Ovary (tissue), 9 donors: ENCODE measurements around the gene TTC7B. TPM values are rescaled to one million over a fixed set of nuclear protein-coding genes. Genes with fewer than 3 reads are reported as not detected.

ENCODE experiments used
- DNase-seq, 5 donors: peaks; one replicate each; pipeline ENCODE4 v3.0.0-alpha.2; 2019 to 2020
- H3K27ac ChIP-seq, 2 donors: fragments of 200-600 bp; one replicate each; pipeline versions ENCODE4 v1.5.1 to v1.8.0; 2019 to 2022
- H3K27me3 ChIP-seq: fragments of 200-600 bp; one replicate; pipeline ENCODE4 v1.8.0; 2022
- H3K36me3 ChIP-seq: fragments of 200-600 bp; sonication (generic); one replicate; pipeline ENCODE4 v1.5.1; 2019
- H3K4me1 ChIP-seq: one replicate; pipeline ENCODE4 v1.8.1; 2013; ENCODE audit warnings: mild to moderate bottlenecking, moderate library complexity; ENCODE audit not compliant: insufficient read depth
- H3K4me3 ChIP-seq: fragments of 200-600 bp; sonication (generic); one replicate; pipeline ENCODE4 v1.5.1; 2017
- H3K9me3 ChIP-seq, 2 donors: fragments of 200-600 bp in 1 of 2; sonication (generic) in 1 of 2; one replicate each; pipeline versions ENCODE4 v1.5.1 to v1.8.1; 2013 to 2019; ENCODE audit warnings: mild to moderate bottlenecking in 1 of 2, moderate library complexity in 1 of 2
- EP300 ChIP-seq: sonication (generic); formaldehyde crosslinking; IDR thresholded peaks from one replicate; pipeline ENCODE4 v1.6.1; 2017; ENCODE audit warnings: antibody characterized with exemption
- POLR2A ChIP-seq: fragments of 450-650 bp; IDR thresholded peaks from one replicate; pipeline ENCODE4 v1.6.1; 2017; ENCODE audit warnings: antibody characterized with exemption, mild to moderate bottlenecking, moderate library complexity
- WGBS, 3 donors: extraction: QIAGEN DNeasy Blood & Tissue Kit in 1 of 3; methylation state at CpG; one replicate each; pipeline versions ENCODE4 v1.1.5 to v1.1.7; 2013 to 2017; 5-methylcytosine and 5-hydroxymethylcytosine counted together
- intact Hi-C, 4 donors: fragments of 100-400 bp; cut with DNase I; formaldehyde crosslinking; loops; one replicate each; pipeline versions ENCODE4 v1.11.0 to v1.15.1; 2022 to 2023
- polyA plus RNA-seq, 2 donors: library from polyadenylated mRNA; stranded (reverse); fragments of 200-250 nt in 1 of 2; fragments of 350-450 nt in 1 of 2; fragmentation: Illumina TruSeq in 1 of 2; extraction: RNeasy Lipid Tissue Mini Kit (QIAGEN cat#74804) in 1 of 2; gene quantifications; one replicate each; pipeline ENCODE4 v1.2.3, GENCODE V29; 2013 to 2014
- total RNA-seq, 7 donors: library from RNA; depleted of rRNA in 2 of 7; stranded (reverse); fragments of >200 nt in 2 of 7; fragmentation: NEBNext Ultra II Directional in 3 of 7; extraction: Animal tissue kit (Norgen Biotek cat#: 25700) in 3 of 7; gene quantifications; one replicate each; pipeline versions ENCODE4 v1.1.0 to v1.2.4, GENCODE V29; 2016 to 2023
- TF ChIP-seq, protein P1 (sequence below), 3 donors: fragments of 450-650 bp in 2 of 3; fragments of 200-600 bp in 1 of 3; IDR thresholded peaks; one replicate each; pipeline versions ENCODE4 v1.5.1 to v1.8.0; 2016 to 2022; ENCODE audit warnings: antibody characterized with exemption in 3 of 3, mild to moderate bottlenecking in 1 of 3
- donor health status: DM: no; HTN: no; CAD: no; lungs with moderate emphysema.
- donor health status: DM: no; HTN: no; CAD: no.
- donor health status: Bipolar disorder and iron deficiency.
- donor health status: DM: yes; HTN: yes; CAD: no.
- donor health status: DM: no; HTN: no; CAD: no.
- donor health status: DM: yes; HTN: yes; CAD: no.

Gene TTC7B
- total and polyA plus RNA-seq, 9 donors, result 18.2 to 39.5 (median 34.2) TPM

DNA sequence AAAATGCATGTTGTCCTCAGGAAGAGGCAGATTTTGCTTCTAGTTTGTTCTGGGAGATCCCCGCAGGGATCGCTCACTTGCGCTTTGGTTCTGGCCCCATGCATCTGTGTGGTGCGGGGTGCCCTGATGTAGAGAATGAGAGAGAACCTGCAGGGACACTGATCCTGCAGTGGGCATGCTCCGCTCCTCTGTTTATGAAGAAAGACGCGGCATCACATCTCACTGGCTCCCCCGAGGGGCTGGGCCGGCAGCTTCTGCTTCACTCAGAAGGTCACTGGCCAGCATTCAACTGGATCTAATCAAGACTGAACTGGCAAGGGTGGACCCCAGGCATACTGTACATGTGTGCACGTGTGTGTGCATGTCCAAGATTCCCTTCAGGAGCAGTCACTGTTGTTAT, 255.2 kb downstream of the TTC7B start:
- WGBS, 3 donors, result 87 to 98% (median 92%) methylated on average over 10 of the region's 10 CpGs
- Histone ChIP-seq H3K4me1 (no peaks in the 10 kb centered on the region), H3K27ac (no peak overlapping the region), H3K27me3 (no peaks in the 10 kb centered on the region), H3K36me3 (no peaks in the 10 kb centered on the region), H3K9me3 (no peaks in the 10 kb centered on the region), H3K4me3 (no peak overlapping the region)
- DNase-seq, result no peak
- intact Hi-C loops, result no loop called here
- no peak for TF ChIP-seq POLR2A
- TF ChIP-seq EP300, result no peak
- TF ChIP-seq, protein P1, sequence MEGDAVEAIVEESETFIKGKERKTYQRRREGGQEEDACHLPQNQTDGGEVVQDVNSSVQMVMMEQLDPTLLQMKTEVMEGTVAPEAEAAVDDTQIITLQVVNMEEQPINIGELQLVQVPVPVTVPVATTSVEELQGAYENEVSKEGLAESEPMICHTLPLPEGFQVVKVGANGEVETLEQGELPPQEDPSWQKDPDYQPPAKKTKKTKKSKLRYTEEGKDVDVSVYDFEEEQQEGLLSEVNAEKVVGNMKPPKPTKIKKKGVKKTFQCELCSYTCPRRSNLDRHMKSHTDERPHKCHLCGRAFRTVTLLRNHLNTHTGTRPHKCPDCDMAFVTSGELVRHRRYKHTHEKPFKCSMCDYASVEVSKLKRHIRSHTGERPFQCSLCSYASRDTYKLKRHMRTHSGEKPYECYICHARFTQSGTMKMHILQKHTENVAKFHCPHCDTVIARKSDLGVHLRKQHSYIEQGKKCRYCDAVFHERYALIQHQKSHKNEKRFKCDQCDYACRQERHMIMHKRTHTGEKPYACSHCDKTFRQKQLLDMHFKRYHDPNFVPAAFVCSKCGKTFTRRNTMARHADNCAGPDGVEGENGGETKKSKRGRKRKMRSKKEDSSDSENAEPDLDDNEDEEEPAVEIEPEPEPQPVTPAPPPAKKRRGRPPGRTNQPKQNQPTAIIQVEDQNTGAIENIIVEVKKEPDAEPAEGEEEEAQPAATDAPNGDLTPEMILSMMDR (IDR thresholded peaks at IDR 0.05), result no peak

DNA sequence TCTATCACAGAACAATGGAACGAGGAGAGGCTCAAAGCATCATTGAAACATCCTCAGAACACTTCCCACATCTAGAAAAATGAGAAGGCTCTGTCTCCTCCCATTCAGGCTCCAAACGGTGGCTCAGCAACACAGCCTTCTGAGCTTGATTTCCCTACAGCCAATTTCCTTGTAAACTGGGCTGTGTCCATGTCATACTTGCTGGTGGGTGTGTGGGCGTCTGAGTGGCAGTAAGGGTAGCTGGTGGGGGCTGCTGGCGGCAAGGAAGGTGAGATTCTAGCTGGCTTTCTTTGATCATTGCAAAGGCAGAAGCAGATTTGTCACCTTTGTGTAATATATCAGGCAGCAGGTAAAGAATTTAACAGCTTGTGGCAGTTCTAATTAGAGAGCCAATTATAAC, 255.7 kb downstream of the TTC7B start:
- no peaks in the 10 kb centered on the region for H3K9me3 ChIP-seq
- TF ChIP-seq POLR2A (no peak), EP300 (no peak)
- TF ChIP-seq, protein P1 (IDR thresholded peaks at IDR 0.05), result no peak
- no peak for DNase-seq
- H3K27ac ChIP-seq, result no peak overlapping the region
- no peaks in the 10 kb centered on the region for H3K4me1 ChIP-seq
- WGBS, 3 donors, result 77 to 84% (median 79%) methylated on average over 4 of the region's 4 CpGs
- no peak overlapping the region for H3K4me3 ChIP-seq
- no peaks in the 10 kb centered on the region for H3K27me3 ChIP-seq
- no peaks in the 10 kb centered on the region for H3K36me3 ChIP-seq
- intact Hi-C loops, result no loop called here

DNA sequence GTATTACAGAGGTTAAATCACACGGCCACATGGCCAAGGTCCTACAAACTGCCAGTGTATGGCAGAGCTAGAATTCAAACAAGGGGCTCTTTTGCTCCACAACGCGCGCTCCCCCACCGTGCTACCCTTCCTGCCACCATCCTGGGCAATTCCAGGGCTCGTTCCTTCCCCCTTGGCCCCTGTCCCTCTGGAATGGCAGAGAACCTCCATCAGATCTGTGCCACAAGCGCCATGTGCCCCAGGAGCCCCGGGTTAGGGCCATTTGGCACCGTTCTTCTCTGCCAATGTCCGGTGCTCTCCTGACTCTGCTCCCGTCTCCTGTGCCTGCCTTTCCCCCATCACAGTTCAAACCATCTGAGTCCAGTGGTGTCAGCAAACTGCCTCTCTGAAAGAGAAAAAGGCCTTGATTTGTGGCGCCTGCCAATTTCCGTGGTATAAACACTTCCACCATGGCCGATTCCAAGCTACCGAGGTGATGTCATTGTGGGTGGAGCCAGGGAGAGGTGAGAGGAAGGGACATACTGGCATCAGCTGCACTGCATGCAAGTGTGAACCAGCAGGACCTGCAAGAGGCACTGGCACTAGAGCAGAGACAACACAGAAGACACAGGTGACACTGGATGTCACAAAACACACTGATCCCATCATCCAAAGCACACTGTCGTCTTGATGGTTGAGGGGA, 256.3 kb downstream of the TTC7B start:
- 89 to 94% (median 92%) methylated on average over 16 of the region's 16 CpGs for WGBS, 3 donors
- intact Hi-C loops, result no loop called here
- TF ChIP-seq, protein P1 (IDR thresholded peaks at IDR 0.05), result no peak
- no peak for TF ChIP-seq POLR2A
- TF ChIP-seq EP300, result no peak
- no peaks in the 10 kb centered on the region for H3K4me1 ChIP-seq
- H3K27me3 ChIP-seq, result no peaks in the 10 kb centered on the region
- H3K27ac ChIP-seq, result no peak overlapping the region
- H3K9me3 ChIP-seq, result no peaks in the 10 kb centered on the region
- no peak for DNase-seq
- no peaks in the 10 kb centered on the region for H3K36me3 ChIP-seq
- no peak overlapping the region for H3K4me3 ChIP-seq

DNA sequence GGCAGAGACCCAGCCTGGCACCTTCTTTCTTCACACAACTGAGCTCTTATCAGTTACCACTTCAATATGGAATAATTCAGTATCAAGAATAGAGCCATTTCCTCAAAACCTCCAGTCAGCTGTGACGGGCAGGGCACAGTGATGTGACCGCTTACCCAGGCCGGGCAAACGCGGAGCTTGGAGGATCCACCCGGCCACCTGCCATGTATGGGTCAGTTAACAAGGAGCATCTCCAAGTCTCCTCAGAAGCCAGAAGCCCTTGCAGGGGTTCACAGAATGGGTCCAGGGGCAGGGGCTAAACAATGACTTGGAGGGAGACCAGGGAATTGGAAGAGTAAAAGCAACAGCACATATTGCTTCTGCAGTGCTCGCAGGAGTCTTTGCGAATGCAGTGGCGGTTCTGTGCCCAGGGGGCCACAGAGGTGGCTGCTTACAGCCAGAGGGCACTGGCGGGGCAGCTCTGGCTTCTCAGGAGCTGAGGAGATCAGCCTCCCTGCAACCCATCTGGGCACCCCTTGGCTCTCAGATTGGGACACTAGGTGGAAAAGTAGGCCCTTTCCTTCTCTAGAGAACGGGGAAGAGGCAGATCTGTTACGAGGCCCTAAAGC, 257.1 kb downstream of the TTC7B start:
- TF ChIP-seq, protein P1 (IDR thresholded peaks at IDR 0.05), result no peak
- TF ChIP-seq EP300 (no peak), POLR2A (no peak)
- intact Hi-C loops, result no loop called here
- H3K36me3 ChIP-seq, result no peaks in the 10 kb centered on the region
- no peak for DNase-seq
- H3K9me3 ChIP-seq, result no peaks in the 10 kb centered on the region
- H3K4me1 ChIP-seq, result no peaks in the 10 kb centered on the region
- 89 to 95% (median 95%) methylated on average over 12 of the region's 12 CpGs for WGBS, 3 donors
- H3K27me3 ChIP-seq, result no peaks in the 10 kb centered on the region
- H3K4me3 ChIP-seq, result no peak overlapping the region
- no peak overlapping the region for H3K27ac ChIP-seq
